Occipital lobe (tissue), 2 donors: ENCODE data around the gene CADM3. TPM values are rescaled to one million over a fixed set of nuclear protein-coding genes. Genes with fewer than 3 reads are reported as not detected.

Source experiments
- small RNA-seq: library from RNA; depleted of rRNA; stranded (forward); fragments of <200 nt; gene quantifications from one replicate; pipeline ENCODE3, GENCODE V24; 2014
- total RNA-seq: library from RNA; depleted of rRNA; stranded (reverse); fragments of >200 nt; gene quantifications from one replicate; pipeline ENCODE4 v1.2.3, GENCODE V29; 2014

Gene CADM3
- total RNA-seq, 1 donor from 2014 or later: 112 TPM

Small RNAs within 50 kb of the gene (small RNA-seq; reads per million reads assigned to genes)
- gene RNA5SP60: not detected

Other genes starting within 250 kb of the CADM3 start
- not detected for gene PYHIN1, start 240.1 kb upstream of the CADM3 start, total RNA-seq
- 23.4 TPM for gene IFI16, start 161.7 kb upstream of the CADM3 start, total RNA-seq
- gene AIM2, start 94.8 kb upstream of the CADM3 start, total RNA-seq: 23.4 TPM
- gene ACKR1, start 33.3 kb downstream of the CADM3 start, total RNA-seq: 0.62 TPM
- 0.47 TPM for gene FCER1A, start 130.7 kb downstream of the CADM3 start, total RNA-seq